ENCODE results near the gene APBA1.

The APBA1 gene

GRCh38 chr9:69647804-69648203 lies 24.4 kb downstream of the APBA1 start:
- no peak for ATAC-seq
- TF ChIP-seq ZNF565 (CRISPR knock-in tag; conservative IDR thresholded peaks at IDR 0.05; ENCODE audit: low read depth) (no peak), ESRRG (CRISPR knock-in tag; IDR thresholded peaks at IDR 0.05) (no peak), ISL1 (CRISPR knock-in tag; IDR thresholded peaks at IDR 0.05) (no peak), ARNTL (CRISPR knock-in tag; IDR thresholded peaks at IDR 0.05; ENCODE audit: borderline replicate concordance, low read depth) (no peak), BACH2 (CRISPR knock-in tag; IDR thresholded peaks at IDR 0.05; ENCODE audit: borderline replicate concordance) (no peak), OSR1 (CRISPR knock-in tag; IDR thresholded peaks at IDR 0.05) (no peak), TOX (CRISPR knock-in tag; IDR thresholded peaks at IDR 0.05; ENCODE audit: borderline replicate concordance) (no peak), SNAI2 (CRISPR knock-in tag; IDR thresholded peaks at IDR 0.05) (no peak), TSHZ2 (CRISPR knock-in tag; IDR thresholded peaks at IDR 0.05) (no peak), ZC3H10 (CRISPR knock-in tag; IDR thresholded peaks at IDR 0.05) (no peak), ZNF8 (CRISPR knock-in tag; IDR thresholded peaks at IDR 0.05) (no peak), GLIS3 (CRISPR knock-in tag; IDR thresholded peaks at IDR 0.05) (no peak), RARB (CRISPR knock-in tag; IDR thresholded peaks at IDR 0.05) (no peak), ZNF70 (CRISPR knock-in tag; IDR thresholded peaks at IDR 0.05) (no peak), PPARA (CRISPR knock-in tag; IDR thresholded peaks at IDR 0.05; ENCODE audit: borderline replicate concordance) (no peak), TCF4 (CRISPR knock-in tag; IDR thresholded peaks at IDR 0.05; ENCODE audit: borderline replicate concordance) (no peak)
- TF ChIP-seq, protein P1, sequence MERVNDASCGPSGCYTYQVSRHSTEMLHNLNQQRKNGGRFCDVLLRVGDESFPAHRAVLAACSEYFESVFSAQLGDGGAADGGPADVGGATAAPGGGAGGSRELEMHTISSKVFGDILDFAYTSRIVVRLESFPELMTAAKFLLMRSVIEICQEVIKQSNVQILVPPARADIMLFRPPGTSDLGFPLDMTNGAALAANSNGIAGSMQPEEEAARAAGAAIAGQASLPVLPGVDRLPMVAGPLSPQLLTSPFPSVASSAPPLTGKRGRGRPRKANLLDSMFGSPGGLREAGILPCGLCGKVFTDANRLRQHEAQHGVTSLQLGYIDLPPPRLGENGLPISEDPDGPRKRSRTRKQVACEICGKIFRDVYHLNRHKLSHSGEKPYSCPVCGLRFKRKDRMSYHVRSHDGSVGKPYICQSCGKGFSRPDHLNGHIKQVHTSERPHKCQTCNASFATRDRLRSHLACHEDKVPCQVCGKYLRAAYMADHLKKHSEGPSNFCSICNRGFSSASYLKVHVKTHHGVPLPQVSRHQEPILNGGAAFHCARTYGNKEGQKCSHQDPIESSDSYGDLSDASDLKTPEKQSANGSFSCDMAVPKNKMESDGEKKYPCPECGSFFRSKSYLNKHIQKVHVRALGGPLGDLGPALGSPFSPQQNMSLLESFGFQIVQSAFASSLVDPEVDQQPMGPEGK (CRISPR knock-in tag; IDR thresholded peaks at IDR 0.05; ENCODE audit: borderline replicate concordance) = no peak

- ATAC-seq = no peak
- TF ChIP-seq, protein P2, sequence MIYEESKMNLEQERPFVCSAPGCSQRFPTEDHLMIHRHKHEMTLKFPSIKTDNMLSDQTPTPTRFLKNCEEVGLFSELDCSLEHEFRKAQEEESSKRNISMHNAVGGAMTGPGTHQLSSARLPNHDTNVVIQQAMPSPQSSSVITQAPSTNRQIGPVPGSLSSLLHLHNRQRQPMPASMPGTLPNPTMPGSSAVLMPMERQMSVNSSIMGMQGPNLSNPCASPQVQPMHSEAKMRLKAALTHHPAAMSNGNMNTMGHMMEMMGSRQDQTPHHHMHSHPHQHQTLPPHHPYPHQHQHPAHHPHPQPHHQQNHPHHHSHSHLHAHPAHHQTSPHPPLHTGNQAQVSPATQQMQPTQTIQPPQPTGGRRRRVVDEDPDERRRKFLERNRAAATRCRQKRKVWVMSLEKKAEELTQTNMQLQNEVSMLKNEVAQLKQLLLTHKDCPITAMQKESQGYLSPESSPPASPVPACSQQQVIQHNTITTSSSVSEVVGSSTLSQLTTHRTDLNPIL (CRISPR knock-in tag; IDR thresholded peaks at IDR 0.05; ENCODE audit: low read depth) = no peak
- no peak for TF ChIP-seq BACH2 (CRISPR knock-in tag; IDR thresholded peaks at IDR 0.05; ENCODE audit: borderline replicate concordance)
- no peak for TF ChIP-seq ISL1 (CRISPR knock-in tag; IDR thresholded peaks at IDR 0.05)
- no peak for TF ChIP-seq CSRNP3 (CRISPR knock-in tag; IDR thresholded peaks at IDR 0.05)
- no peak for TF ChIP-seq ESRRG (CRISPR knock-in tag; IDR thresholded peaks at IDR 0.05)
- no peak for TF ChIP-seq TOX (CRISPR knock-in tag; IDR thresholded peaks at IDR 0.05; ENCODE audit: borderline replicate concordance)
- TF ChIP-seq OSR1 (CRISPR knock-in tag; IDR thresholded peaks at IDR 0.05) = no peak
- no peak for TF ChIP-seq ZC3H10 (CRISPR knock-in tag; IDR thresholded peaks at IDR 0.05)
- TF ChIP-seq RARB (CRISPR knock-in tag; IDR thresholded peaks at IDR 0.05) = no peak
- no peak for TF ChIP-seq ARNTL (CRISPR knock-in tag; IDR thresholded peaks at IDR 0.05; ENCODE audit: borderline replicate concordance, low read depth)
- TF ChIP-seq, protein P1 (CRISPR knock-in tag; IDR thresholded peaks at IDR 0.05; ENCODE audit: borderline replicate concordance) = no peak
- no peak for TF ChIP-seq POU6F1 (CRISPR knock-in tag; IDR thresholded peaks at IDR 0.05; ENCODE audit: borderline replicate concordance, low read depth)
- no peak for TF ChIP-seq TSHZ2 (CRISPR knock-in tag; IDR thresholded peaks at IDR 0.05)
Observed at GRCh38 chr9:69646810-69647209, 25.4 kb downstream of the APBA1 start.

All from SK-N-SH treated with all-trans-retinoic acid at 6 μM for 48 hours (cell line).